HPDE6-E6E7 (cell line): ENCODE measurements around the gene APEH.
A peak's percentile ranks its signal among the peaks of the same experiment; 100 is the strongest.

Source experiments
- DNase-seq: peaks from one replicate; pipeline ENCODE4 v3.0.0; 2011; ENCODE audit warnings: missing footprints; ENCODE audit errors: extremely low spot score

Gene APEH

GRCh38 chr3:49673715-49674496 lies at the start of gene APEH:
Gene APEH (plus strand): TSS chr3:49674351. CDS start chr3:49674402, 51 bp downstream.
- peak; percentile 69 for DNase-seq

GRCh38 chr3:49625071-49625470 lies 49.1 kb upstream of the APEH start:
- no peak for DNase-seq

- DNase-seq: no peak
These were observed 48.0 kb upstream of the APEH start for GRCh38 chr3:49626101-49626581.

DNA sequence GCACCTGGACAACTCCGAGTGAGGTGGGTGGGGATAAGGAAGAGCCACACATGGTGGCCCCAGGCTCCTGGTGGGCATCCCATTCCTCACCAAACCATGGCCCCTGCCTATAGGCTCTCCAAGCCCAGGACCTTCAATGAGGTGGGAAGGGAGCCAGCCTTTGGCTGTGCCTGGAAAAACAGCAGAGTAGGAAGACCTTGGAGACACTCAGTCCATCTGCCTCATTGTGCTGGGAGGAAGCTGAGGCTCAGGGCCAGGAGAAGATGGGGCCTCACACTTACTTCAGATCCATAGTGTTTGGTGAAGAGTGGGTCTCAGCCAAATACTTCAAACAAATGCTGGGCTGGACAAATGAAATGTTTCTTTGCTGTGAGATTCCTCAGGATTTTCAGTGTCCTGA lies 47.4 kb upstream of the APEH start:
- DNase-seq: no peak

DNA sequence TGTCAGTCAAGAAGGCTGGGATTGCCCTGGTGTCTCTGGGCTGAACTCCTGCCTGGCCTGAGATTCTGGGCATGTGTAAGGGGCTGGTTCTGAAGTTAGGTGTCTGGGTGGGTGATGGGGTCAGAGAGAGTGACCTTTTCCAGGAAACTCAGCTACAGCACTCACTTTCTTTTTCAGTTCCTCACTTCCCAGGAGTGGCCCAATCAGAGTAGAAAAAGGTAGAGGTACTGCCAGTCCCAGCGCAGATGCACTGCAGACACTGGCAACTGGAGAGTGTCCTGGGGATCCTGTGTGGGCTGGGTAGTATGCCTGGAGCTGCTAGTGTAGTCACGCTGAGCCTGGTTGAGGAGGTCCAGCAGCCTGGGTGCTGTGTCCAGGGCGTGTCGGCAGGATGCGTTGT lies 46.5 kb upstream of the APEH start:
- DNase-seq: no peak

- DNase-seq: no peak
These were observed 45.9 kb upstream of the APEH start for GRCh38 chr3:49628249-49628648.

GRCh38 chr3:49629451-49629850 lies 44.7 kb upstream of the APEH start:
- DNase-seq: no peak

- DNase-seq: no peak
These were observed 44.3 kb upstream of the APEH start for GRCh38 chr3:49629866-49630265.

DNA sequence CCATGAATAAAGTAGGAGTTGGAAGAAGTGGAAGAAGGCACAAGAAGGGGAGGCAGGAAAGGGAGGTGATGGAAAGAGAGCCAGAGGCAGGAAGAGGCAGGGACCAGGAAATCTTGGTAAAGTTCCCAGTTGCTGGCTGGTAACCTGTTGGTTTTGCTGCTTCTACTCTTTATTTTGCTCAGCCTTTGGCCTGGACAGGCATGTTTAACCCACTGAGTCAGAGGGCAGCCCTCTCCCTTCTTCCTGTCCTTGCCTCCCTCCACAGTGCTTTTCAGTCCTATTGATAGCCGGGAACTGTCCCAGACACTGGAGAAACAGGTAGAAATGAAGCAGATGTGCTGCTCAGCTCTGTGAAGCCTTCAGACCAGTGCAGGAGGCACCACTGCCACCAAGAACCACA lies 43.4 kb upstream of the APEH start:
- DNase-seq: no peak

DNA sequence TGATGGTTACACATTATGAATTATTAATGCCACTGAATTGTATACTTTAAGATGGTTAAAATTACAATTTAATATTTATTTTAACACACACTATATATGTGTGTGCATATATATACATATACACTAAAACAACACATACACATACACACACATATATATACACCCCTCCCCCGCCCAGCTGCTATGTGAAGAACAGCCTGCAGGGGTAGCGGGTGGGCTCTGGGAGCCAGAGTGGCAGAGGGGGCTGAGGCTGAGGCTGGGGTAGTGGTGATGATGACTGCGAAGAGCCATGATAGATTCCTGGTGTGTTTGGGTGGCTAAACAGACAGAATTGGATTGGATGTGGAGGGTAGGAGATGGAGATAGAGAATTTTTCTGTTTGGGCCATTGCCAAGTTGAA lies 39.4 kb upstream of the APEH start:
- DNase-seq: no peak

GRCh38 chr3:49636883-49637609 lies 37.1 kb upstream of the APEH start:
- DNase-seq: peak; percentile 32

- peak; percentile 23 for DNase-seq
These were observed 35.7 kb upstream of the APEH start for GRCh38 chr3:49638445-49638844.

GRCh38 chr3:49639551-49639950 lies 34.6 kb upstream of the APEH start:
- no peak for DNase-seq

DNA sequence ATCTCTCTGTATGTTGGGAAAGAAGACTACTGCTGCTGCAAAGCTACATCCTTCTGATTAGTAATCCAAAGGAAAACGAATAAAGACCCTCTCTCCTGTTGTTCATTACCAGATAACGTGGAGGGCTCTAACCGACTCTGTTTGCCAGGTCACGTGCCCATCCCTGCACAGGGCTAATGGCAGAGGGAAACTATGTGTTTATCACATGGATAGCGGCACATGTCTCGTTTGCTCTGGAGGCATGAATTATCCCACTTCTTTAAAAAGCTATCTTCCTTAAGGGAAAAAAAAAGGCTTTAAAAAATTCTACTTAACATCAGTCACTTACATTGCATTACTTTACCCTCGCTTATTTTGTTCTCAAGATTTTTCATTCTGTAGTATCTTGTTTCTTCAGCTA lies 32.9 kb upstream of the APEH start:
- no peak for DNase-seq

DNA sequence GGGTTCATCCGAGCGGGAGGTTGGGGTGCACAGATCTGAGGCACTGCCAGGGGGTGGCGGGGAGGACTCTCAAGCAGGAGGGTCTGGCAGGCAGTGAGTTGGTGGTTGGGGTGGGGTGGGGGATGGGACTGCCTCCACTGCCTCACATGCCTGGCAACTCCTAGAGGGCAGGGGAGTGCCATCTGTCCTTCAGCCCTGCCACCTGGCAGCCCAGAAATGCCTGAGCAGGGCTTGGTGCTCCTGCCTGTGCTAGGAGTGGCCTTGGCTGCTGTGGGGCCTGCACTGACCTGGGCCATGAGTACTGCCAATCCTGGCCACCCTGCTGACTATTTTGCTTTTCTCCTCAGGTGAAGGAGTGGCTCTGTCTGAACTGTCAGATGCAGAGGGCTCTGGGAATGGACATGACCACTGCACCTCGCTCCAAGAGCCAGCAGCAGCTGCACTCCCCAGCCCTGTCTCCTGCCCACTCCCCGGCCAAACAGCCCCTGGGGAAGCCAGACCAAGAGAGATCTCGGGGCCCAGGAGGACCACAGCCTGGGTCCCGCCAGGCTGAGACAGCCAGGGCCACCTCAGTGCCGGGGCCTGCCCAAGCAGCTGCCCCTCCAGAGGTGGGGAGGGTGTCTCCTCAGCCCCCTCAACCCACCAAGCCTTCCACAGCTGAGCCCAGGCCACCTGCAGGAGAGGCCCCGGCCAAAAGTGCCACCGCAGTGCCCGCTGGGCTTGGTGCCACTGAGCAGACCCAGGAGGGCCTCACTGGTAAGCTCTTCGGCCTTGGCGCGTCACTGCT lies 32.0 kb upstream of the APEH start:
- no peak for DNase-seq

DNA sequence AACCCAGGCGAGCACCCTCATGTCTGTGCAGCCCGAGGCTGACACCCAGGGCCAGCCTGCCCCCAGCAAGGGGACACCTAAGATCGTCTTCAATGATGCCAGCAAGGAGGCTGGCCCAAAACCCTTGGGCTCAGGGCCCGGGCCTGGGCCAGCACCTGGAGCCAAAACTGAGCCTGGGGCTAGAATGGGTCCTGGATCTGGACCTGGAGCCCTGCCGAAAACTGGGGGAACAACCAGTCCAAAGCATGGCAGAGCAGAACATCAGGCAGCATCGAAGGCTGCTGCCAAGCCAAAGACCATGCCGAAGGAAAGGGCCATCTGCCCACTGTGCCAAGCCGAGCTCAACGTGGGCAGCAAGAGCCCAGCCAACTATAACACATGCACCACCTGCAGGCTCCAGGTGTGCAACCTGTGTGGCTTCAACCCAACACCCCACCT lies 31.4 kb upstream of the APEH start:
- DNase-seq: no peak

GRCh38 chr3:49644684-49645083 lies 29.5 kb upstream of the APEH start:
- DNase-seq: no peak

- no peak for DNase-seq
These were observed 27.9 kb upstream of the APEH start for GRCh38 chr3:49646236-49646635.

GRCh38 chr3:49647741-49648140 lies 26.4 kb upstream of the APEH start:
- DNase-seq: no peak

GRCh38 chr3:49648354-49649019 lies 25.7 kb upstream of the APEH start:
- DNase-seq: no peak

- DNase-seq: no peak
These were observed 24.6 kb upstream of the APEH start for GRCh38 chr3:49649576-49649975.

- no peak for DNase-seq
These were observed 24.0 kb upstream of the APEH start for GRCh38 chr3:49650177-49650576.
